Measurements from ENCODE around the gene PPIG.
A peak's percentile ranks its signal among the peaks of the same experiment; 100 is the strongest.
"Not testable (repeated sequence)": the region's sequence is repeated elsewhere in the genome, so short reads cannot be mapped to it uniquely, and the experiment has no call there.

The PPIG gene

DNA sequence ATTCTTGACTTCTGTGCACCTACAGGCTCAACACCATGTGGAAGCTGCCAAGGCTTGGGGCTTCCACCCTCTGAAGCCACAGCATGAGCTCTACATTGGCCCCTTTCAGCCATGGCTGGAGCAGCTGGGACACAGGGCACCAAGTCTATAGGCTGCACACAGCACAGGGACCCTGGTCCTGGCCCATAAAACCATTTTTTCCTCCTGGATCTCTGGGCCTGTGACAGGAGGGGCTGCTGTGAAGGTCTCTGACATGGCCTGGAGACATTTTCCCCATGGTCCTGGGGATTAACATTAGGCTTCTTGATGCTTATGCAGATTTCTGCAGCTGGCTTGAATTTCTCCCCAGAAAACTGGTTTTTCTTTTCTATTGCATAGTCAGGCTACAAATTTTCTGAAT lies 103.8 kb downstream of the PPIG start:
- H3K4me3 ChIP-seq (ENCODE audit: low read depth, low read length); H3K27ac ChIP-seq (ENCODE audit: extremely low read depth, low read depth, low read length); H3K36me3 ChIP-seq (ENCODE audit: control insufficient read depth in 2 of 2, insufficient read depth in 1 of 2, low read length in 2 of 2); H3K4me1 ChIP-seq (ENCODE audit: control insufficient read depth, insufficient read depth, low read length); CTCF ChIA-PET; H3K9me3 ChIP-seq (ENCODE audit: control insufficient read depth, insufficient read depth, low read depth, low read length); POLR2A ChIA-PET: not testable (repeated sequence)
- TF ChIP-seq ZNF585B (tag by site-specific recombination; IDR thresholded peaks at IDR 0.05) = peak; percentile 81

DNA sequence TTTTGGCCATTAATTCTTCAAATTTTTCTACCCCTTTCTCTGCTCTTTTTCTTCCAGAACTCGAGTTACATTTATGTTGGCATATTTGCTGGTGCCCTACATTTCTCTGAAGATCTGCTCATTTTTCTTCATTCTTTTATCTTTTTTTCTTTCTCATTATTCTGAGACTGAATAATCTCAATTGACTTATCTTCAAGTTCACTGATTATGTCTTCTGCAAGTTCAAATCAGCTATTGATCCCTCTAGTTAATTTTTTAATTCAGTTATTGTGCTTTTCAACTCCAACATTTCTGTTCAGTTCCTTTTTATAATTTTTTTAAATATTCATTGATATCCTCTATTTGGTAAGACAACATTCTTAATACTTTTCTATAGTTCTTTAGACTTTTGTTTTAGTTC lies 106.8 kb downstream of the PPIG start:
- Histone ChIP-seq H3K4me1 (ENCODE audit: control insufficient read depth, insufficient read depth, low read length) (no peaks in the 10 kb centered on the region; the same call in 1 of the 2 replicates), H3K36me3 (ENCODE audit: control insufficient read depth in 2 of 2, insufficient read depth in 1 of 2, low read length in 2 of 2) (no peaks in the 10 kb centered on the region), H3K4me3 (ENCODE audit: low read depth, low read length) (no peak overlapping the region), H3K27ac (ENCODE audit: extremely low read depth, low read depth, low read length) (no peak overlapping the region), H3K9me3 (ENCODE audit: control insufficient read depth, insufficient read depth, low read depth, low read length) (no peaks in the 10 kb centered on the region)
- ChIA-PET POLR2A (no interaction called here), CTCF (interaction anchor here (0.5 to 0.7 kb wide), 3 partner anchors 21 to 112 kb away, joined by 3 to 5 read pairs (median 3); no protein-coding TSS in a partner anchor)
- TF ChIP-seq ZNF555 (tag by site-specific recombination; conservative IDR thresholded peaks at IDR 0.05) = no peak

Measured in HEK293 (cell line).